GM21717 (cell line): ENCODE measurements around the gene MAPKAPK2.
A peak's percentile ranks its signal among the peaks of the same experiment; 100 is the strongest.

Experiments used
- ATAC-seq: cut with Tn5 transposase; IDR thresholded peaks from one replicate; pipeline ENCODE4 v1.9.1; 2021; ENCODE audit warnings: mild to moderate bottlenecking, moderate library complexity; ENCODE audit not compliant: unreplicated experiment

Gene MAPKAPK2

DNA sequence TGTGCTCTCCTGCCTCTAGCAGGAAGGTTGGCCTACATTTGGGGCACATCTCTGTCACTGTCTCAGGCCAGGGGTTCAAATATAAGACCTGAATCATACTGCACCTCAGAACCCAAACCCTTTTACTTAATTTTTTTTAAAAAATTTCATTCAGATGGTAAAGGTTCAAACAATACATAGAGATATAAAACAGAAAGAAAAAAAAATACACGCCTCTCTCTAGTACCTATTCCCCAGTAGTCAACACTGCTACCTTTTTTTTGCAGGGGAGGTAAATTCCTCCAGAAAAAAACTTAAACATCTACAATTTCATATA is 32.9 kb downstream of the MAPKAPK2 start:
- ATAC-seq: no peak

DNA sequence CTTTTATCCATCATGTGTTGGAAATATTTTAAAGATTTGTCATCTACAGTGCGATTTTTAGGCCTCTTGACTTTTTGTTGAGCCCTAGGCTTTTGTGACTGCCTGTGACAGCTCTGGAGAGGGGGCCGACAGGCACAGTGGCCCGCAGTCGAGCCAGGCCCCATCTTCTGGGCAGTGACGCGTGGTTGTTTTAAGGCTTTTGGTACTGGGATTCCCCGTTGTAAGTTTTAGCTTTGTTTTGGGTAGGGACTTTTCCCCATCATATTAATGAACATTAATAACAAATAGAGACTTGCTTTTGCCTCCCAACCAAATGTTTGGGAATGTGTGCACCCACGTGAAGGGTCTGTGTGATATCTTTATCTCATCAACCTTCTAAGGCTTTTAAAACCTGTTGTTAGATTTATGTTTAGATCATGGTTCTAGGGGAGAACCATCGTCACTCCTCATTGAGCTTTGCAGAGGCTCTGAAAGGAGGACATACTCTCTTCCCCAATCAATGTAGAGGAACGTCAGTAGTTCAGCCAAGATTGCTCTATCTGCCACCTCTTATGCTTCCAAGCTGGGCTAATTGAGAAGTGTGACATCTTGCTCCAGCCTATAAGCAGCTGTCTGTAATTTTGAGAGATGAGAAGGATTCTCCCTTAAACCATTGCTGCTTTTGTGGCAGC is 34.6 kb downstream of the MAPKAPK2 start:
- ATAC-seq: peak; percentile 33

DNA sequence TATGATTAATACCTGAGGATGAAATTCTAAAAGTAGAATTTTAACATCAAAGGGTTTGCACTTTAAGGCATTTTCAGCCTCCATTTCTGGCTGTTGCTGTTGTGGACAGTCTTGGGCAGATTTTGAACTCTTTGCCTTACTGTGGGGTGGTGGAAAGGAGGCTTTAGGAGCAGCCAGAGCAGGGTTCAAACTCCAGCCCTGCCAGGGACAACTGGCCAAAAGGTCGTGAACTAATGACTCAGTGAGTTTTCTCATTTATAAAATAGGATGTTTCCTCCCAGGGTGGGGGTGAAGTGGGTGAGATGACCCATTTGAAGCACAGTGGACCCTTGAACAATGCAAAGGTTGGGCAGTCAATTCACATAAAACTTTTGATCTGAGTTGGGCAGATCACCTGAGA is 36.7 kb downstream of the MAPKAPK2 start:
- no peak for ATAC-seq

DNA sequence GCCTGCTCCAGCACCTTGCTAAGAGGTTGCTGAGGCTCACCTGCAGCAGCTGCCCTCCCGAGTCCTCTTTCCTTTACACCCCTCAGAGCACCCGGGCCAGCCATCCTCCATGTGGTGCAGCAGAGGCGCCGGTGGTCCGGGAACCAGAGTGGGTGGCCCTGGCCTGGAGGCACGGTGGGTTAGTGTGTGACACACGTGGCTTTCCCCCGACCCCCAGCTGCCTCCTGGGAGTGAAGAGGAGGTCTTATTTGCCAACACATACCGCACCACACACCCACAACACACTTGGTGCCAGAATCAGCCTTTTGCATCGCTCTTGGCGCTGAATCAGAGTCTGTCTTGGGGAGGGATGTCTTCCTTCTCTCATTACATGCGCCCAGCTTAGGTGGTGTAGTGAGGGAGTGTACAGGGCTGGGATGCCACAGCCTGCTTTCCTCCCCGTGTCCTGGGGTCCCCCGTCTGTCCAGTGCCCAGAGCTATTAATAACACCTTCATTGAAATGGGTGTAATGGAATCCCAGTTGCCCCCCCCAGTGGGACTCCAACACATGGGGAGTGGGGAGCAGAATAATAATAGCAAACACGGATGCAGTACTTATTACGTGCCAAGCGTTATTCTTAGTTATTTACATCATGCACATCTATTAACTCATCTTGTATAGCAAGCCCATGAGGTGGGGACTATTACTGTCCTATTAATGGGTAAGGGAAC is 38.2 kb downstream of the MAPKAPK2 start:
- no peak for ATAC-seq

DNA sequence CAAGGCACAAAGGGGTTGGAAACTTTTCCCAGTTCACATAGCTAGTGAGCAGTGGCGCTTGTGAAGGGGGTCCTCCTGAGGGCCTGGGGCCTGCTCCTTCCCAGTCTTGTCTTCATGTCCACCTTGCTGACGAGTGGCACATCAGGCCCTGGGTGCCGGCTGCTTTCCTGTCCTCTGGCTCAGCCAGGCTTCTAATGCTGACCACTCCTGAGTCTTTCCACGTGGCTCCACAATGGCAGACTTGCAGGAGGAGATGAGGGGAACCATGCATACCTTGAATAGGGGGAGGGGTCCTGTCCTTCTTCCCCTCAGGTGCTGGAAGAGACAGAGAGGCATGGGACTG is 38.7 kb downstream of the MAPKAPK2 start:
- no peak for ATAC-seq

DNA sequence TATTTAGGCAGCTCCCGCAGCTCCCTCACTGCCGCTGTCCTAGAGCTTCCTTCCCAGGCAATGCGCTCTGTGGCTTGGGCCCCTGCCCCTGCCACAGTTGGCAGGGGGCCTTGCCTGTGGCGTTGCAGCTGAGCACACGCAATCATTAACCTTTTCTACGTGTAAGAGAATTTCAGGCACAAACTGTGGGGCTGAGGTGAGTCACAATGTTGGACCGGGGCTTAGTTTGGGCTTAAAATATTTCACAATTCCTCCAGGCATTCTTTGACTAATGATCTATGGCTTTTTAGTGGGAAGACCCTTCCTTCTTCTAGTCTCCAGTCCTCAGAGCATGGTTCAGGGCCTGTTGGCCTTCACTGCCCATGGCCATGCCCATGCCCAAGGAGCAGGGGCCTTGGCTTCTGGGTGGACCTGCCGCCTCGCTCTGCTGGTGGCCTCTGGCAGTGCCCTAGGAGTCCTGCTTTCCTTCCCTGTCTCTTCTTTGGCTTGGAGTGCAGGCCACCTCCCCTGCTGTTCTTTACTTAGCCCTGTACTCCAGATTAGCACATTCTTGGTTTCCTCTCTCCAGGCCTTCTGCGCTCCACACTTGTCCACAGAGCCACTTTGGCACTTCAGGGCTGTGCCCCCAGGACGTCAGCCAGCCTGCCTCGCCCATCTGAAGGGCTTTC is 39.2 kb downstream of the MAPKAPK2 start:
- no peak for ATAC-seq

DNA sequence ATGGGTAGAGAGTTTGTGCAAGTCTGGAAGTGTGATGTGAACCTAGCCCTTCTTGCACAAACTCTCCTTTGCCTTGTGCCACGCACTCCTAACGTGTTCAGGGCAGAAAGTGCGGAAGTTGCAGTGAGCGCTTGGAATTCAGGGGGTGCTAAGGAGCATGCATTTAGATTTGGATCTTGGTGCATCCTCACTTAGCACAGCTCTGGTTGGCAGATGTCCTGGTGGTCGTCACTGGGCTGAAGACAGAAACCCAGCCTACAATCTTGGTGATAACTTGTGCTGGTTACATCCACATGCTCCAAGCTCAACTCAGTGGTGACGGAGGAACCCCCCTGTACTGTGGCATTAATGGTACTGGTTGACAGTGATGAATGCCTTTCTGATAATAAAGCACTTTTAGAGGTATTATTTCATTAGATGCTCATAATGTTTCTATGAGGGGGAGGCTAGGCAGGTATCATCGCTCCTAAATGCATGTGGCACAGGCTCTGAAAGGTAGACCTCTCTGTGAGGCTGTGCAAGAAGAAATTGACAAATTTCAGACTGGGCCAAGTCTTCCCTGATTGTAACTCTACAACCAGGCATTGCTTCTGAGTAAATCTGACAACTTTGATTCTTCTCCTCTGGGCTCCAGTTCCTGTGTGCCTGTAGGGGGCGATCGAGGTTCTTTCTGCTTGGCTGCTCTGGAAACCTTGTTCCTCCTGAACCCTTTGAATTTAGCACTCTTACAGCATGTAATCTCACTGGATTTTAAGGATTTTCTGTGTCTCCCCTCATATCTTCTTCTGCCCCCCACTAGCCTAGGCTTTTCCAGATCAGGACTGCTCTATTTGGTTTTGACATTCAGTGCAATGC is 40.6 kb downstream of the MAPKAPK2 start:
- no peak for ATAC-seq

DNA sequence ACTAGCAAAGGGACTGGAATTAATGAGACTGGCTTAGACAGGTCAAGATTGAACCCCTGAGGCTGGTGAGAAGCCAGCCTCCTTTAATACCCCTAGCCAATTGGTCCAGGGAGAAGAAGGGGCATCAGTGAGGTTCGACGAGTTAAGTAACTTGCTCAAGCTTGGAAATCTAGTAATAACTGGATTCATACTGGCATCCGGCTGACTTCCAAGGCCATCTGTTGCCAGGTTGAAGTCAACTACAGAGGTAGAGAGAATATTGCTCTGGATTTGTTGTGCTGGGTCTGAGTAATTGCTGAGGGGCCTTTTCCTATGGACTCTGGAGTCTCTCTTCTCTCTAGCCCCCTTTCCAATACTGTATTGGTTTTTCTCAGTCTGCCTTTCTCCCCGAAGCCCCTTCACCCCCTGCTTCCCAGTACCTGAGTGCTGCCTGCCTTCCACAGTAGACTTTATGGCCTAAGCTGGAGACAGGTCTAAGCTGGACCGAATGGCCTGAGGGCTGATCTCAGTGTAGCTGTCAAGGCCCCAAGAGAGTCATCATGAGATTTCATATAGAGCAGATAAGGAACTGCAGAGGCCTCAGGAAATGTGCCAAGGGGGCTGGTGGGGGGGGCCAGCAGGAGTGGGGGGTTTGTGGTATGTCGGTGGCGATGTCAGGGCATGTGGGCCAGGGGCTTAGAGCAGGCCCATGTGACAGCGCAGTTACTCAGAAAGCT is 43.4 kb downstream of the MAPKAPK2 start:
- ATAC-seq: no peak

DNA sequence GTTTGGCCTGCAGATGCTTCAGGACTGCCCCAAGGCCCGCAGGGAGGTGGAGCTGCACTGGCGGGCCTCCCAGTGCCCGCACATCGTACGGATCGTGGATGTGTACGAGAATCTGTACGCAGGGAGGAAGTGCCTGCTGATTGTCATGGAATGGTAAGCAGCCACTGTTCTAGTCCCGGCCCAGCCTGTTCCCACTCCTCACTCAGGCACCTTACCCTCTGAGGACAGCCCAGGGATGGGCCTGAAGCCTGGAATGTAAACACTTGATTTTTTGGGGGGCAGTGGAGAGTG is 43.9 kb downstream of the MAPKAPK2 start:
- ATAC-seq: no peak

DNA sequence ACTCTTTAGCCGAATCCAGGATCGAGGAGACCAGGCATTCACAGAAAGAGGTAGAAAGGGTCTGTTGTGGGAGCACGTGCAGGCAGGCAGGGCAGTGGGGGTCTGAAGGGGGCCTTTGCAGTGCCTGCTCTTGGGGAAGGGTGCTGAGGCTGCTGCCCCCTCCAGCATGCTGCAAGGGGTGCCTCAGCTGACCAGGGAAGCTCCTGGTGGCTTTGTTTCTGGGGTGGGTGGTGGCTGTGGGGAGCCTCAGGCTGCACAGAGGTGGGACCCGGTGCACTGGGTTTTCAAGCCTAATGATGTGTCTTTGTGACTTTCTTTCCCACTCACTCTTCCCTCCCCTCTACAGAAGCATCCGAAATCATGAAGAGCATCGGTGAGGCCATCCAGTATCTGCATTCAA is 44.3 kb downstream of the MAPKAPK2 start:
- no peak for ATAC-seq

DNA sequence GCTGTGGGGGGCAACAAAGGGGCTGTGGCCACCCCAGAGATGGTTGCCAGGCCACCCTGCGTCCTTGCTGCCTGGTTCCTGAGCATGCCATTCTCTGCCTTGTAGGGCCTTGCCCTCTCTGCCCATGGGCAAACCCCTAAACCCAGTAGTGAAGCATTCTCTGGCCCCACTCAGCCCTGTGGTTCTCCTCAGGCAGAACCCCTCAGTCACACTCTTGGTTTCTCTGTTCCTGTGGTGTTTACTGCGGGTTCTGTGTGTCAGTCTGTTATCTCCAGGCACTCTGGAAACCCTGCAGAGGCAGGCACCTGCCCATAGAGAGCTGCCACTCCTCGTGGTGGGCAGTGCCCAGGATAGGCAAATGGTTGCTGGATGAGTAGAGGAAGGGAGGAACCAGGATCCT is 44.8 kb downstream of the MAPKAPK2 start:
- ATAC-seq: no peak

DNA sequence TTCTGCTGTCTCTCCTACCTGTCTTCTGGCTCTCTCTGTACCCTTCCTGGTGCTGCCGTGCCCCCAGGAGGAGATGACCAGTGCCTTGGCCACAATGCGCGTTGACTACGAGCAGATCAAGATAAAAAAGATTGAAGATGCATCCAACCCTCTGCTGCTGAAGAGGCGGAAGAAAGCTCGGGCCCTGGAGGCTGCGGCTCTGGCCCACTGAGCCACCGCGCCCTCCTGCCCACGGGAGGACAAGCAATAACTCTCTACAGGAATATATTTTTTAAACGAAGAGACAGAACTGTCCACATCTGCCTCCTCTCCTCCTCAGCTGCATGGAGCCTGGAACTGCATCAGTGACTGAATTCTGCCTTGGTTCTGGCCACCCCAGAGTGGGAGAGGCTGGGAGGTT is 47.8 kb downstream of the MAPKAPK2 start:
- no peak for ATAC-seq

DNA sequence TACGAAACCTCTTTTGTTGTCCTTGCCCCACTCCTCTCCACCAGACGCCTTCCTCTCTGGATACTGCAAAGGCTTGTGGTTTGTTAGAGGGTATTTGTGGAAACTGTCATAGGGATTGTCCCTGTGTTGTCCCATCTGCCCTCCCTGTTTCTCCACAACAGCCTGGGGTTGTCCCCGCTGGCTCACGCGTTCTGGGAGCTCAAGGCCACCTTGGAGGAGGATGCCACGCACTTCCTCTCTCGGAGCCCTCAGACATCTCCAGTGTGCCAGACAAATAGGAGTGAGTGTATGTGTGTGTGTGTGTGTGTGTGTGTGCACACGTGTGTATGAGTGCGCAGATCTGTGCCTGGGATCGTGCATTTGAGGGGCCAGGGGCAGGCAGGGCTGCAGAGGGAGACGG is 48.3 kb downstream of the MAPKAPK2 start:
- no peak for ATAC-seq

DNA sequence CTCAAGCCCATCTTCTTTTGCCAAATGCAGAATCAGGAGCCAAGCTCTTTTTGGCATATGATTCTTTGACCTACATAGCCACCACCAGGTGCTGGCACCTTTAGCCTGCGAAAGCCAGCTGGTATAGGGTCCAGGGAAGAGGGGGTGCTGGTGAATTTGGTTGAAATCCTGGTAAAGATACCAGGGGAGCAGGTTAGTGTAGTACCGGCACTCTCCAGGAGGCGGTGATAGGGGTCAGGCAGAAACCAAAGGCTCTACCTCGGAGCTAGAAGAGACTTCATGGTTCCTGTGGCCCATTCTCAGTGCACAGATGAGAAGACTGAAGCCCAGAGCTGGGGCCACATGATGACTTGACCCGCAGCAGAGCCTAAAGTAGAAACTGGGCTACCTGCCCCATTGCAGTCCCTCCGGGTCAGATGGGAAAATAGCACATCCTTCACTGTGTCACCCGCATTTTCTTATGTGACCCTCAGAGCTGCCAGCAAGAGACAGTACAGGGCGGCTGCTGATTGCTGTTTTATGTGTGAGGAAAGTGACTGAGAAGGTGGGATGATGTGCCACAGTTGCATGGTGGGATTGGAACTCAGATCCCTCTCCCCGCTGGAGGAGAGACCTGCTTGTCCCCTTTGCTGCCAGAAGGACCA is 49.9 kb downstream of the MAPKAPK2 start:
- no peak for ATAC-seq

DNA sequence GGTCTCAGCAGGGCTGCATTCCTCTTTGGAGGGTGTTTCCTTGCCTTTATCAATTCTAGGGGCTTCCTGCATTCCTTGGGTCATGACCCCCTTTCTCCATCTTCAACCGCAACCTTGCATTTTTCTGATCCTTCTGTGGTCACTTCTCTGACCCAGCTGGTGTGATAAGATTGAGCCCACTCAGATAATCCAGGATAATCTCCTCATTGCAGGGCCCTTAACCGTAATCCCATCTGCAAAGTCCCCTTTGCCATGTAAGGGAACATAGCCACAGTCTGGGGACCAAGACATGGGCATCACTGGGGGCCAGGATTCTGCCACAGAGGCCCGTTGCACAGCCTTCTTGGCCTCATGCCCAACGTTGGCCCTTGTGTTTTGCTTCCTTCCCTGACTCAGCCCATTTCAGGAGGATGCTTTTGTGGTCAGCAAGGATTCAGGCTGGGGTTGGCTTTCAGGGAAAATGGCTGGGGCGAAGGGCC is 50.9 kb downstream of the MAPKAPK2 start:
- ATAC-seq: no peak

DNA sequence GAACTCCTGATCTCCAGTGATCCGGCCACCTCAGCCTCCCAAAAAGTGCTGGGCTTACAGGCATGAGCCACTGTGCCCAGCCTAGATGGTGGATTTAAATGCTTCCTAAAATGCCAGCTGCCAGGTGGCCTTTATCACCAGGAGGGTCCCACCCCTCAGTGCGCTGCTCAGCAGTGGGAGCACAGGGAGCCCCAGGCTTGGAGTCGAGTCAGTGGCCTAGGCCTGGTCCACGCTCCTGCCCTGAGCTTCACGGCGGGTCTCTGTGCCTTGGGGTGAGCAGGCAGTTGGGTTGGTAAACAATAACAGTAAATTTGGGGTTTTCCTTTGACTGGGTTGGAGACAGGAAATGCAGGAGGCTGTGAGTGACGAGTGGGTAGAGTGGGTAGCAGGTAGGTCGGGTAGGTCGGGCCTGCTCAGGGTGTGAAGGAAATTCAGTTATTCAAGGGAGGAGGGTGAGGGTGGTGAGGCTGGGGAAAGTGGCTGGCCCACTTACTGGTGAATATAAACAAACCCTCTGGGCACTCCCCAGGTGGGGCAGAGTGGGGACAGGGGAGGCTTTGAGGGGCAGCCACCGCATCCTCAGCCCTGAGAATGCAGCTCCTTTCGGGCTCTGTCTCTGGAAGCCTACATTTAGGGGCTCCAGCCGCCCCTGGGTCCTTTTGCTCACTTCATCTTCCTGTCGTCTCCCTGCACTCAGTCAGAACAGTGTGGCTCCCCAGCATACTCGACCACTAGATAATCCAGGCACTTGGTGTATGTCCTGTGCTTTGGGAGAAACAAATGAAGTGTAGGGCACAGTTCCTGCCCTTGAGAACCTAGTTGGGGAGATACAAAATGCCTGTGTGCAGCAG is 52.4 kb downstream of the MAPKAPK2 start:
- ATAC-seq: no peak

DNA sequence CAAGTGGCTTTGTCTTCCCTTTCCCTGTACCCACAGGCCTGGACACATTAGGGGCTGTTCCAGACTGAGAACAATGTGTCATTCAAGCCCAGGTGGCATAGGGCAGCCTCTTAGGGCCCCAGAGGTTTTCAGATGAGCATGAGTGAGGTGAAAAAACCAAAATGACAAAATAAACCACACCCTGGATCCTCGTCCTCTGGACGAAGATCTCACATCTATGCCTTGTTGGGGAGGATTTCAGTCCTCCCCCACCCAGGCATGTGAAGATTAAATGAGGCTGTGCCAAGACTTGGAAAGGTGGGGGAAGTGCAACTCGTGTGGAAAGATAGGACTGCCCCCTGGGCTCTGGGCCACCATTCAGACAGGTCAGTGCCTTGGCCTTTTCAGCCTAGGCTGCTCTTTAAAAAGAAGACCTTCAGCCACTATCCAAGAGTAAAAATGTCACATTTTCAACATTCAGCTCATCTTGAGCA is 53.1 kb downstream of the MAPKAPK2 start:
- no peak for ATAC-seq

DNA sequence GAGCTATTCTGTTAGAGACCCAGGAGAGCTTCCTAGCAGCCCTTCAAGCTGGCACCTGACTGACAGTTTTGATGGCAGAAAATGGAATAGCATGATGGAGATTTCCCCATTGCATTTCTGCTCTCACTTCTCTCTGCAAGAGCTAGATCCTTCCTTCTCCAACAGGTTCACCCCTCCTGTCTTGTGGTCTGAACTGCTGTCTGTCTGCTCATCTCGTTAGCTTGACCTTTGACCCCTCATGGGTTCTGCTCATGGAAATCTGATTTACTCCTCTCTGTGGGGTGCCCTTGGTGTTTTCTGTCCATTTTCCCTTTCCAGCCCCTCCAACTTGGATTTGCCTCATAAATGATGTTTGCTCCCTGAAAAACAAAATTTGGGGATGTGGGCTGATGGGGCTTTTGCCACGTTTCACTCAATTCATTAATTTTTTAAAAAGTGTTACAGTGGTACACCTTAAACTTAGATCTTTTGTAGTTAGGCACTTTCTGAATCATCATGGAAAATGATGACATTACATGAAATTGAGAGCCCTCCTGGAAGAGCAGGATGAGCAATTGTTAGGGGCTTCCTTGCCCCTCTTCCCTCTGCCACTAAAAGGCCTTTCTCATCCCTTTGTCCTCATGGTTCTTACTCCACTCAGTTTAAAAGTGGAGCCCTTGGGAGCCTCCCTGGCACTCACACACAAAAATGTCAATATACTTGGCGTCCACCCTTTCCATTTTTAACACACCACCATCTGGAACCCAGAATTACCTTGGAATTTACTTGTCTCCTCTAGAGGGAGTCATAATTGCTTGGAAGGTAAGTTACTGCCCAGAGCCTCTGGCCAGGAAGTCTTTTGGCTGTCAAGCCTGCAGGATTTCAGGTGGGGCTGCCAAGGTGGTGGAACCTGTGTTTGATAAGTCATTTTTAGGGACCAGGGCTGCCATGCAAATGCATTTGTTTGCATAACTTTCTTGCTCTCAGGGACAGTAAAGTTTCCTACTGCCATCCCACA is 54.0 kb downstream of the MAPKAPK2 start:
- no peak for ATAC-seq
